B cell (primary cell): ENCODE data around the gene DPYD. TPM values are rescaled to one million over a fixed set of nuclear protein-coding genes. Genes with fewer than 3 reads are reported as not detected.

Experiments
- ATAC-seq: fragments of 200-7000 bp; cut with Tn5 transposase; one replicate; pipeline ENCODE4 v1.10.0; 2021; ENCODE audit warnings: low read depth, mild to moderate bottlenecking, moderate number of reproducible peaks, moderate library complexity
- CTCF ChIA-PET: fragments of 350-600 bp; sonication (Branson Sonifier 250); formaldehyde crosslinking; loops from one replicate; lab custom pipeline; 2021; ENCODE audit warnings: antibody characterized with exemption, inconsistent platforms; lab: Charles Lee
- POLR2A ChIA-PET: fragments of 350-600 bp; sonication (Branson Sonifier 250); formaldehyde crosslinking; loops from one replicate; lab custom pipeline; 2021; ENCODE audit warnings: antibody characterized with exemption; lab: Charles Lee
- DNase-seq: peaks from one replicate; pipeline ENCODE4 v3.0.0; 2013
- H2AFZ ChIP-seq: 2 replicates; pipeline ENCODE4 v1.6.1; 2012; ENCODE audit warnings: mild to moderate bottlenecking, low read depth, low read length; ENCODE audit not compliant: insufficient read depth, poor library complexity, severe bottlenecking
- H3K27ac ChIP-seq, 2 donors: 1 replicate in 1 of 2; 2 replicates in 1 of 2; pipeline ENCODE4 v1.5.1; 2012 to 2013; ENCODE audit warnings: low read length in 2 of 2, mild to moderate bottlenecking in 2 of 2, moderate library complexity in 1 of 2
- H3K27me3 ChIP-seq, 4 experiments: fragments of 200-600 bp in 1 of 4; sonication (generic) in 1 of 4; replicated peaks in 1 of 4; 1 replicate in 2 of 4; 2 replicates in 2 of 4; pipeline versions ENCODE4 v1.6.1 to v1.7.0; 2013 to 2016; ENCODE audit warnings: low read length in 3 of 4, mild to moderate bottlenecking in 2 of 4, mixed read lengths in 1 of 4, moderate library complexity in 1 of 4; ENCODE audit not compliant: insufficient read depth in 4 of 4, control insufficient read depth in 3 of 4; ENCODE audit errors: control extremely low read depth in 1 of 4
- H3K36me3 ChIP-seq, 2 experiments: replicated peaks in 1 of 2; 1 replicate in 1 of 2; 2 replicates in 1 of 2; pipeline versions ENCODE4 v1.6.1 to v1.7.1; 2013; ENCODE audit warnings: low read length in 1 of 2; ENCODE audit not compliant: insufficient read depth in 2 of 2, control insufficient read depth in 1 of 2; ENCODE audit errors: control extremely low read depth in 1 of 2, extremely low read depth in 1 of 2
- H3K4me1 ChIP-seq, 2 donors: fragments of 200-600 bp in 1 of 2; sonication (generic) in 1 of 2; 1 replicate in 1 of 2; 2 replicates in 1 of 2; pipeline versions ENCODE4 v1.5.1 to v1.6.1; 2013 to 2017; ENCODE audit warnings: low read length in 2 of 2; ENCODE audit not compliant: control insufficient read depth in 2 of 2, insufficient read depth in 2 of 2
- H3K4me2 ChIP-seq: replicated peaks from 2 replicates; pipeline ENCODE3; 2012; ENCODE audit warnings: mild to moderate bottlenecking, low read depth, low read length; ENCODE audit not compliant: poor library complexity, severe bottlenecking
- H3K4me3 ChIP-seq, 5 experiments: fragments of 200-600 bp in 1 of 5; sonication (generic) in 1 of 5; 1 replicate in 3 of 5; 2 replicates in 2 of 5; pipeline versions ENCODE4 v1.5.1 to v1.7.0; 2011 to 2016; ENCODE audit warnings: low read length in 4 of 5, mild to moderate bottlenecking in 4 of 5, low read depth in 2 of 5, control low read depth in 1 of 5, moderate library complexity in 1 of 5; ENCODE audit not compliant: insufficient read depth in 1 of 5; ENCODE audit errors: control extremely low read depth in 1 of 5, extremely low read depth in 1 of 5
- H3K79me2 ChIP-seq: fragments of 200-600 bp; sonication (generic); one replicate; pipeline ENCODE4 v1.6.0; 2016; ENCODE audit warnings: low read length; ENCODE audit not compliant: control insufficient read depth, insufficient read depth
- H3K9ac ChIP-seq: fragments of 200-600 bp; sonication (generic); 2 replicates; pipeline ENCODE4 v1.6.1; 2017; ENCODE audit warnings: mild to moderate bottlenecking, low read length, moderate library complexity
- H3K9me3 ChIP-seq, 3 donors: one replicate each; pipeline versions ENCODE4 v1.6.1 to v1.7.1; 2013; ENCODE audit warnings: low read length in 2 of 3; ENCODE audit not compliant: control insufficient read depth in 2 of 3, insufficient read depth in 1 of 3; ENCODE audit errors: control extremely low read depth in 1 of 3
- H4K20me1 ChIP-seq: 2 replicates; pipeline ENCODE4 v1.6.0; 2012; ENCODE audit warnings: mild to moderate bottlenecking, low read length; ENCODE audit not compliant: insufficient read depth, control insufficient read depth, poor library complexity, severe bottlenecking
- H3K27ac Mint-ChIP-seq: one replicate; pipeline ENCODE4 v1.8.0; 2021; ENCODE audit warnings: mixed read lengths
- H3K27me3 Mint-ChIP-seq: one replicate; pipeline ENCODE4 v1.8.0; 2021; ENCODE audit warnings: mixed read lengths
- H3K4me1 Mint-ChIP-seq: one replicate; pipeline ENCODE4 v1.8.0; 2021; ENCODE audit warnings: mixed read lengths
- H3K4me3 Mint-ChIP-seq: one replicate; pipeline ENCODE4 v1.8.0; 2021; ENCODE audit warnings: mixed read lengths
- H3K9me3 Mint-ChIP-seq: one replicate; pipeline ENCODE4 v1.8.0; 2022; ENCODE audit warnings: mixed read lengths; ENCODE audit not compliant: insufficient read depth
- EZH2 ChIP-seq: IDR thresholded peaks from 2 replicates; pipeline ENCODE4 v1.6.1; 2012; ENCODE audit warnings: borderline replicate concordance, low read depth, mild to moderate bottlenecking, moderate library complexity, low read length; ENCODE audit not compliant: insufficient read depth, poor library complexity, severe bottlenecking
- WGBS: methylation state at CpG from one replicate; pipeline ENCODE4 v1.1.5; 2013; ENCODE audit warnings: missing lambda C conversion rate; ENCODE audit not compliant: insufficient coverage; 5-methylcytosine and 5-hydroxymethylcytosine counted together
- intact Hi-C: fragments of 100-400 bp; cut with micrococcal nuclease; formaldehyde crosslinking; loops from one replicate; pipeline ENCODE4 v1.10.0; 2022
- polyA plus RNA-seq: library from polyadenylated mRNA; depleted of rRNA; stranded (reverse); fragments of >200 nt; gene quantifications from 2 replicates; pipeline ENCODE4 v1.2.3, GENCODE V29; 2012
- total RNA-seq, 2 donors: library from RNA; stranded (reverse); fragments of 120-200 nt in 1 of 2; gene quantifications; 1 replicate in 1 of 2; 2 replicates in 1 of 2; pipeline versions ENCODE4 v1.2.3 to v1.2.4, GENCODE V29; 2013 to 2022
- TF ChIP-seq, protein P1 (sequence below): fragments of 200-600 bp; IDR thresholded peaks from one replicate; pipeline ENCODE4 v1.8.0; 2022; ENCODE audit warnings: antibody characterized with exemption, mild to moderate bottlenecking

The DPYD gene
- total and polyA plus RNA-seq, 2 donors (not counting 1 experiment from before 2014, with no cell fraction given): 4.2 to 19.0 TPM

- no peak overlapping the region for H3K27ac ChIP-seq
- intact Hi-C loops: no loop called here
- no peak for TF ChIP-seq EZH2
- TF ChIP-seq, protein P1, sequence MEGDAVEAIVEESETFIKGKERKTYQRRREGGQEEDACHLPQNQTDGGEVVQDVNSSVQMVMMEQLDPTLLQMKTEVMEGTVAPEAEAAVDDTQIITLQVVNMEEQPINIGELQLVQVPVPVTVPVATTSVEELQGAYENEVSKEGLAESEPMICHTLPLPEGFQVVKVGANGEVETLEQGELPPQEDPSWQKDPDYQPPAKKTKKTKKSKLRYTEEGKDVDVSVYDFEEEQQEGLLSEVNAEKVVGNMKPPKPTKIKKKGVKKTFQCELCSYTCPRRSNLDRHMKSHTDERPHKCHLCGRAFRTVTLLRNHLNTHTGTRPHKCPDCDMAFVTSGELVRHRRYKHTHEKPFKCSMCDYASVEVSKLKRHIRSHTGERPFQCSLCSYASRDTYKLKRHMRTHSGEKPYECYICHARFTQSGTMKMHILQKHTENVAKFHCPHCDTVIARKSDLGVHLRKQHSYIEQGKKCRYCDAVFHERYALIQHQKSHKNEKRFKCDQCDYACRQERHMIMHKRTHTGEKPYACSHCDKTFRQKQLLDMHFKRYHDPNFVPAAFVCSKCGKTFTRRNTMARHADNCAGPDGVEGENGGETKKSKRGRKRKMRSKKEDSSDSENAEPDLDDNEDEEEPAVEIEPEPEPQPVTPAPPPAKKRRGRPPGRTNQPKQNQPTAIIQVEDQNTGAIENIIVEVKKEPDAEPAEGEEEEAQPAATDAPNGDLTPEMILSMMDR: no peak
- POLR2A ChIA-PET: no interaction called here
- H3K9me3 Mint-ChIP-seq: no peaks in the 10 kb centered on the region
- no peak overlapping the region for H3K27ac Mint-ChIP-seq
- no peaks in the 10 kb centered on the region for H4K20me1 ChIP-seq
- CTCF ChIA-PET: interaction anchor here (0.6 kb wide), 1 partner anchor 1008 kb away, joined by 3 read pairs; no protein-coding TSS in a partner anchor
- no peaks in the 10 kb centered on the region for H3K27me3 Mint-ChIP-seq
- H3K4me1 Mint-ChIP-seq: peaks cover 2% of the 10 kb centered on the region
- no peak for DNase-seq
- no peak overlapping the region for H3K4me3 Mint-ChIP-seq
- no peaks in the 10 kb centered on the region for H3K79me2 ChIP-seq
- H3K4me3 ChIP-seq: no peak overlapping the region
- H3K9ac ChIP-seq: no peak overlapping the region
- H3K27me3 ChIP-seq: no peaks in the 10 kb centered on the region
- H3K4me2 ChIP-seq: no peak overlapping the region
- ATAC-seq: no peak
- no peaks in the 10 kb centered on the region for H3K4me1 ChIP-seq
- 95% methylated on average over 4 of the region's 4 CpGs for WGBS
- H2AFZ ChIP-seq: no peak overlapping the region
- no peaks in the 10 kb centered on the region for H3K36me3 ChIP-seq
- H3K9me3 ChIP-seq: no peaks in the 10 kb centered on the region
Observed at GRCh38 chr1:97334454-97334853, 586.4 kb downstream of the DPYD start.

DNA sequence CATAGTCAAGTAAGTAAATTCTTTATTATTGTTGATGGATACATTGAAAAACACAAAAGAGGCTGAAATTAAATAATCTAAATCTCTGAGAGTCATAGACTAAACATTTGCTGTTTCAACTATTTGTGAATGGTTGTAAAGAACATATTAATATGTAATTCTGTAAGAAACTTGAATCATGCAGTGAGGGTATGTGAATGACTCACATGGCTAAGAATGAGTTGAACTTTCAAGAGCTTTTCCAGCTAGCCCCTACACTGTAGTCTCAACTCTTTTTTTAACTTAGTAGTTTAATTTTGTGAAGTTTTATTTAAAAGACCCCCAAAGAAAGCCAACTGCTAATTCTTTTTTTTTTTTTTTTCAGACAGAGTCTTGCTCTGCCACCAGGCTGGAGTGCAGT lies 588.1 kb downstream of the DPYD start:
- no peak overlapping the region for H3K4me2 ChIP-seq
- ATAC-seq: no peak
- no peaks in the 10 kb centered on the region for H3K79me2 ChIP-seq
- TF ChIP-seq, protein P1: no peak
- TF ChIP-seq EZH2: no peak
- ChIA-PET CTCF (no interaction called here), POLR2A (no interaction called here)
- H3K9ac ChIP-seq: no peak overlapping the region
- H3K9me3 ChIP-seq: no peaks in the 10 kb centered on the region
- no peaks in the 10 kb centered on the region for H3K36me3 ChIP-seq
- no peaks in the 10 kb centered on the region for H3K27me3 Mint-ChIP-seq
- H2AFZ ChIP-seq: no peak overlapping the region
- H4K20me1 ChIP-seq: no peaks in the 10 kb centered on the region
- no peak overlapping the region for H3K27ac Mint-ChIP-seq
- H3K27me3 ChIP-seq: no peaks in the 10 kb centered on the region
- intact Hi-C loops: no loop called here
- no peak overlapping the region for H3K4me3 ChIP-seq
- no peaks in the 10 kb centered on the region for H3K9me3 Mint-ChIP-seq
- no peak for DNase-seq
- H3K4me1 ChIP-seq: no peaks in the 10 kb centered on the region
- H3K4me3 Mint-ChIP-seq: no peak overlapping the region
- peaks cover 2% of the 10 kb centered on the region for H3K4me1 Mint-ChIP-seq
- H3K27ac ChIP-seq: no peak overlapping the region
